ENCODE results near the gene RAPH1. TPM values are rescaled to one million over a fixed set of nuclear protein-coding genes. Genes with fewer than 3 reads are reported as not detected.

Gene RAPH1
- total RNA-seq, 1 donor, result 57.2 TPM

- peak; percentile 79 for DNase-seq (ENCODE audit: insufficient read length, low spot score, missing footprints)
- Histone ChIP-seq H3K4me3 (ENCODE audit: insufficient read depth, low read length) (no peak overlapping the region), H2AFZ (ENCODE audit: low read length) (peak overlapping the region; percentile 6), H3K27ac (ENCODE audit: low read depth, low read length) (peak overlapping the region; percentile 79), H3K4me1 (ENCODE audit: insufficient read depth, low read length) (peaks cover 41% of the 10 kb centered on the region), H3K9me3 (ENCODE audit: low read depth, low read length) (no peaks in the 10 kb centered on the region), H4K20me1 (ENCODE audit: insufficient read depth, low read length) (no peaks in the 10 kb centered on the region), H3K27me3 (ENCODE audit: insufficient read depth, low read length) (no peaks in the 10 kb centered on the region), H3K79me2 (ENCODE audit: insufficient read depth, low read length) (no peaks in the 10 kb centered on the region), H3K4me2 (ENCODE audit: insufficient read depth, low read length) (peak overlapping the region; percentile 40), H3K36me3 (ENCODE audit: insufficient read depth, low read length) (no peaks in the 10 kb centered on the region)
- TF ChIP-seq CTCF (IDR thresholded peaks at IDR 0.05; ENCODE audit: extremely low read depth, low read depth, low read length), result no peak
Measured at GRCh38 chr2:203578759-203579643, 43.9 kb upstream of the RAPH1 start.

GRCh38 chr2:203574824-203575223, 39.7 kb upstream of the RAPH1 start:
- Histone ChIP-seq H3K27me3 (ENCODE audit: insufficient read depth, low read length) (no peaks in the 10 kb centered on the region), H2AFZ (ENCODE audit: low read length) (no peak overlapping the region), H4K20me1 (ENCODE audit: insufficient read depth, low read length) (no peaks in the 10 kb centered on the region), H3K79me2 (ENCODE audit: insufficient read depth, low read length) (no peaks in the 10 kb centered on the region), H3K27ac (ENCODE audit: low read depth, low read length) (no peak overlapping the region), H3K4me2 (ENCODE audit: insufficient read depth, low read length) (peak overlapping the region; percentile 61), H3K9me3 (ENCODE audit: low read depth, low read length) (no peaks in the 10 kb centered on the region), H3K4me1 (ENCODE audit: insufficient read depth, low read length) (peaks cover 17% of the 10 kb centered on the region), H3K36me3 (ENCODE audit: insufficient read depth, low read length) (no peaks in the 10 kb centered on the region), H3K4me3 (ENCODE audit: insufficient read depth, low read length) (peak overlapping the region; percentile 34)
- peak; percentile 87 for DNase-seq (ENCODE audit: insufficient read length, low spot score, missing footprints)
- no peak for TF ChIP-seq CTCF (IDR thresholded peaks at IDR 0.05; ENCODE audit: extremely low read depth, low read depth, low read length)

GRCh38 chr2:203572316-203572715, 37.2 kb upstream of the RAPH1 start:
- Histone ChIP-seq H3K27me3 (ENCODE audit: insufficient read depth, low read length) (no peaks in the 10 kb centered on the region), H3K4me3 (ENCODE audit: insufficient read depth, low read length) (no peak overlapping the region), H3K27ac (ENCODE audit: low read depth, low read length) (no peak overlapping the region), H4K20me1 (ENCODE audit: insufficient read depth, low read length) (no peaks in the 10 kb centered on the region), H3K4me1 (ENCODE audit: insufficient read depth, low read length) (no peaks in the 10 kb centered on the region), H3K79me2 (ENCODE audit: insufficient read depth, low read length) (no peaks in the 10 kb centered on the region), H3K36me3 (ENCODE audit: insufficient read depth, low read length) (no peaks in the 10 kb centered on the region), H2AFZ (ENCODE audit: low read length) (no peak overlapping the region), H3K9me3 (ENCODE audit: low read depth, low read length) (no peaks in the 10 kb centered on the region), H3K4me2 (ENCODE audit: insufficient read depth, low read length) (no peak overlapping the region)
- no peak for TF ChIP-seq CTCF (IDR thresholded peaks at IDR 0.05; ENCODE audit: extremely low read depth, low read depth, low read length)
- DNase-seq (ENCODE audit: insufficient read length, low spot score, missing footprints), result no peak

GRCh38 chr2:203569677-203570316, 34.7 kb upstream of the RAPH1 start:
- no peak for DNase-seq (ENCODE audit: insufficient read length, low spot score, missing footprints)
- Histone ChIP-seq H3K36me3 (ENCODE audit: insufficient read depth, low read length) (no peaks in the 10 kb centered on the region), H3K4me1 (ENCODE audit: insufficient read depth, low read length) (no peaks in the 10 kb centered on the region), H3K79me2 (ENCODE audit: insufficient read depth, low read length) (no peaks in the 10 kb centered on the region), H3K27ac (ENCODE audit: low read depth, low read length) (no peak overlapping the region), H3K4me3 (ENCODE audit: insufficient read depth, low read length) (no peak overlapping the region), H3K4me2 (ENCODE audit: insufficient read depth, low read length) (no peak overlapping the region), H3K27me3 (ENCODE audit: insufficient read depth, low read length) (no peaks in the 10 kb centered on the region), H3K9me3 (ENCODE audit: low read depth, low read length) (no peaks in the 10 kb centered on the region), H2AFZ (ENCODE audit: low read length) (no peak overlapping the region), H4K20me1 (ENCODE audit: insufficient read depth, low read length) (no peaks in the 10 kb centered on the region)
- TF ChIP-seq CTCF (IDR thresholded peaks at IDR 0.05; ENCODE audit: extremely low read depth, low read depth, low read length), result no peak

All from osteoblast (primary cell).